ENCODE data around the gene PNMA8A.

DNA sequence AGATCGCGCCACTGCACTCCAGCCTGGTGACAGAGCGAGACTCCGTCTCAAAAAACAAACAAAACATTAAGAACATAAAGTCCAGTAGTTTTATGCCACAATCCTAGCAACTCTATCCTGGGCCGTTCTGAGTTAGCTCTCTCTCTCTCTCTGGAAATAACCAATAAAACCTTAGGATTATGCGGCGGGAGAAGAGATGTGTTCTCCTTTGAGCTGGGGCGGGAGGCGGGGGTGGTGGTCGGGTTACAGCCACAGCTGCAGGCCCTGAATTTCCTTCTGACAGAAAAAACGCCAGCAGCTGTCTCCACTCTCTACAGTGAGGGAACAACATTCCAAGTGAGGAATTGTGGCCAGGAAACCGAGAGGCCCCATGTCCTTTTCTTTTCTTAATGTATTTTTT, 9.1 kb upstream of the PNMA8A start:
- TF ChIP-seq, protein P1, sequence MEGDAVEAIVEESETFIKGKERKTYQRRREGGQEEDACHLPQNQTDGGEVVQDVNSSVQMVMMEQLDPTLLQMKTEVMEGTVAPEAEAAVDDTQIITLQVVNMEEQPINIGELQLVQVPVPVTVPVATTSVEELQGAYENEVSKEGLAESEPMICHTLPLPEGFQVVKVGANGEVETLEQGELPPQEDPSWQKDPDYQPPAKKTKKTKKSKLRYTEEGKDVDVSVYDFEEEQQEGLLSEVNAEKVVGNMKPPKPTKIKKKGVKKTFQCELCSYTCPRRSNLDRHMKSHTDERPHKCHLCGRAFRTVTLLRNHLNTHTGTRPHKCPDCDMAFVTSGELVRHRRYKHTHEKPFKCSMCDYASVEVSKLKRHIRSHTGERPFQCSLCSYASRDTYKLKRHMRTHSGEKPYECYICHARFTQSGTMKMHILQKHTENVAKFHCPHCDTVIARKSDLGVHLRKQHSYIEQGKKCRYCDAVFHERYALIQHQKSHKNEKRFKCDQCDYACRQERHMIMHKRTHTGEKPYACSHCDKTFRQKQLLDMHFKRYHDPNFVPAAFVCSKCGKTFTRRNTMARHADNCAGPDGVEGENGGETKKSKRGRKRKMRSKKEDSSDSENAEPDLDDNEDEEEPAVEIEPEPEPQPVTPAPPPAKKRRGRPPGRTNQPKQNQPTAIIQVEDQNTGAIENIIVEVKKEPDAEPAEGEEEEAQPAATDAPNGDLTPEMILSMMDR (IDR thresholded peaks at IDR 0.05) = no peak
- no peak for TF ChIP-seq POLR2A (IDR thresholded peaks at IDR 0.05)

All from right lobe of liver (tissue), 4 donors.